Measurements from ENCODE around the gene PAK2. TPM values are rescaled to one million over a fixed set of nuclear protein-coding genes. Genes with fewer than 3 reads are reported as not detected.

PAK2 gene
- total and polyA plus RNA-seq, 7 donors = 17.3 to 79.4 (median 44.3) TPM

- H3K4me3 ChIP-seq = no peak overlapping the region
- H3K27me3 ChIP-seq (ENCODE audit: insufficient read depth in 3 of 3, low read length in 2 of 3) = no peaks in the 10 kb centered on the region
- TF ChIP-seq CTCF (IDR thresholded peaks at IDR 0.05) = no peak
- no peaks in the 10 kb centered on the region for H3K9me3 ChIP-seq
- no peaks in the 10 kb centered on the region for H3K36me3 ChIP-seq (ENCODE audit: insufficient read depth in 1 of 2, low read depth in 1 of 2)
- H3K4me1 ChIP-seq = no peaks in the 10 kb centered on the region
- WGBS, 3 donors = 77 to 87% (median 79%) methylated on average over 4 of the region's 4 CpGs
- no peak for ATAC-seq
- no peak for DNase-seq
- no peak overlapping the region for H3K27ac ChIP-seq
- intact Hi-C loops (cut with DNase I) = no loop called here
Observed at GRCh38 chr3:196700801-196701200, 38.9 kb upstream of the PAK2 start.

GRCh38 chr3:196706327-196706726, 33.3 kb upstream of the PAK2 start:
- DNase-seq = no peak
- no peak for TF ChIP-seq CTCF (IDR thresholded peaks at IDR 0.05)
- Histone ChIP-seq H3K4me1 (peaks cover 3% of the 10 kb centered on the region), H3K36me3 (ENCODE audit: insufficient read depth in 1 of 2, low read depth in 1 of 2) (no peaks in the 10 kb centered on the region), H3K9me3 (no peaks in the 10 kb centered on the region), H3K4me3 (no peak overlapping the region), H3K27ac (no peak overlapping the region), H3K27me3 (ENCODE audit: insufficient read depth in 3 of 3, low read length in 2 of 3) (no peaks in the 10 kb centered on the region)
- WGBS, 3 donors = 69 to 89% (median 85%) methylated on average over 5 of the region's 5 CpGs
- intact Hi-C loops (cut with DNase I) = no loop called here
- ATAC-seq = no peak

DNA sequence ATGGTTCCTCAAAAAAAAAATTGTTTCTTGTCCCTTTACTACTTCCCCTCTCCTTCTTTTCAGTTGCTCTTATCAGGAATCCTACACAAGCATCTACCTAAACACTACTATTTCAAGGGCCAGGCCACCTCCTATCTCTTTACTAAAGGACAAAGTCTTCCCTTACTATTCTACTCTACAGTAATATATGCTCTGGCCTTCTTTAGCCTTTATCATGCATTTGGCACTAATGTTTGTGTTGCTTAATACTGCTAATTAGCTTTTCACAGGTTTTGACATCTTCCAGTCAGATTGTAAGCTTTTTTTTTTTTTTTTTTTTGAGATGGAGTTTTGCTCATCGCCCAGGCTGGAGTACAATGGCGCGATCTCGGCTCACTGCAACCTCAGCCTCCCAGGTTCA, 32.9 kb upstream of the PAK2 start:
- Histone ChIP-seq H3K4me1 (peaks cover 6% of the 10 kb centered on the region), H3K4me3 (no peak overlapping the region), H3K36me3 (ENCODE audit: insufficient read depth in 1 of 2, low read depth in 1 of 2) (no peaks in the 10 kb centered on the region), H3K9me3 (no peaks in the 10 kb centered on the region), H3K27me3 (ENCODE audit: insufficient read depth in 3 of 3, low read length in 2 of 3) (no peaks in the 10 kb centered on the region), H3K27ac (no peak overlapping the region)
- 97 to 100% (median 99%) methylated on average over 4 of the region's 4 CpGs for WGBS, 3 donors
- intact Hi-C loops (cut with DNase I) = no loop called here
- DNase-seq = no peak
- ATAC-seq = no peak
- no peak for TF ChIP-seq CTCF (IDR thresholded peaks at IDR 0.05)

DNA sequence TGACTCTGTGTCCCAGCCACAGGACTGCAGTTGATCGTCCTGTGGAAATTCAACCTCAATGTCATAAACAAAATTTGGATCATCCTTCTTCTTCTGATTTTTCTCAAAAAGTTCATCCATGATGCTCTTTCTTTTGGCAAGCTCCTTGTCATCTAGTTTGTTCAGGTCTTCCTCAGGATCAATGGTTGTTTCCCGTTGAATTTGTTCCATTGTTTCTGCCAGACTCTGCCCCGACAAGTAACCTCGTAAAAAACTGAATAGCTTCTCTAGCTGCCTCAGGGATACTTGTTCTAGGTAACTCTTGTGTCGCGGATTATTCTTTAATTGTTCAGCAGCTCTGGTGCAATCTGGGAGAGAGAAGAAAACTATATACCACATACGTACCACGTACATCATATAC, 32.1 kb upstream of the PAK2 start:
- Histone ChIP-seq H3K36me3 (ENCODE audit: insufficient read depth in 1 of 2, low read depth in 1 of 2) (no peaks in the 10 kb centered on the region), H3K4me1 (peaks cover 6% of the 10 kb centered on the region), H3K27me3 (ENCODE audit: insufficient read depth in 3 of 3, low read length in 2 of 3) (no peaks in the 10 kb centered on the region), H3K9me3 (no peaks in the 10 kb centered on the region), H3K27ac (no peak overlapping the region), H3K4me3 (no peak overlapping the region)
- no peak for TF ChIP-seq CTCF (IDR thresholded peaks at IDR 0.05)
- 86 to 92% (median 90%) methylated on average over 8 of the region's 8 CpGs for WGBS, 3 donors
- intact Hi-C loops (cut with DNase I) = no loop called here
- ATAC-seq = no peak
- DNase-seq = no peak

GRCh38 chr3:196708467-196708866, 31.2 kb upstream of the PAK2 start:
- H3K4me1 ChIP-seq = peaks cover 12% of the 10 kb centered on the region
- H3K4me3 ChIP-seq = no peak overlapping the region
- no peak for ATAC-seq
- no peaks in the 10 kb centered on the region for H3K36me3 ChIP-seq (ENCODE audit: insufficient read depth in 1 of 2, low read depth in 1 of 2)
- 74 to 79% (median 77%) methylated on average over 7 of the region's 7 CpGs for WGBS, 3 donors
- H3K27ac ChIP-seq = no peak overlapping the region
- no peak for DNase-seq
- no peak for TF ChIP-seq CTCF (IDR thresholded peaks at IDR 0.05)
- no peaks in the 10 kb centered on the region for H3K27me3 ChIP-seq (ENCODE audit: insufficient read depth in 3 of 3, low read length in 2 of 3)
- H3K9me3 ChIP-seq = no peaks in the 10 kb centered on the region
- intact Hi-C loops (cut with DNase I) = no loop called here
